ENCODE data around the gene ELMO1.

Gene ELMO1

DNA sequence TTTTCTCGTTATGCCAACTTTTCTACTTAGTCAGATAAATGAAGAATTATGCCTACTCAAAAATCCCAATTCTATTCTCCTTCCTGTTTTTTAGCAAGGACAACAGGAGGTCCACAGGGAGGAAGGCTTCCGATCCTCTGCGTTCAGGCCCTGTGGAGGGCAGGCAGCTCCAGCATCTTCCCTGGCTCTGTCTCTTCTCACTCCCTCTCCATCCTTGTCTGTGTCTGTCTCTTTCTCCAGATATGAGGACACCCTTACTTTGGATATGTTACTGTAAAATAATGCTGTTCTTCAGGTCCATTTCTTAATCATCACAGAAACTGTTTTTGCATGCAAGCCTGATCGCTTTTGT lies 166.6 kb downstream of the ELMO1 start:
- DNase-seq (ENCODE audit: low read depth in 1 of 2, low spot score in 1 of 2): no peak

DNA sequence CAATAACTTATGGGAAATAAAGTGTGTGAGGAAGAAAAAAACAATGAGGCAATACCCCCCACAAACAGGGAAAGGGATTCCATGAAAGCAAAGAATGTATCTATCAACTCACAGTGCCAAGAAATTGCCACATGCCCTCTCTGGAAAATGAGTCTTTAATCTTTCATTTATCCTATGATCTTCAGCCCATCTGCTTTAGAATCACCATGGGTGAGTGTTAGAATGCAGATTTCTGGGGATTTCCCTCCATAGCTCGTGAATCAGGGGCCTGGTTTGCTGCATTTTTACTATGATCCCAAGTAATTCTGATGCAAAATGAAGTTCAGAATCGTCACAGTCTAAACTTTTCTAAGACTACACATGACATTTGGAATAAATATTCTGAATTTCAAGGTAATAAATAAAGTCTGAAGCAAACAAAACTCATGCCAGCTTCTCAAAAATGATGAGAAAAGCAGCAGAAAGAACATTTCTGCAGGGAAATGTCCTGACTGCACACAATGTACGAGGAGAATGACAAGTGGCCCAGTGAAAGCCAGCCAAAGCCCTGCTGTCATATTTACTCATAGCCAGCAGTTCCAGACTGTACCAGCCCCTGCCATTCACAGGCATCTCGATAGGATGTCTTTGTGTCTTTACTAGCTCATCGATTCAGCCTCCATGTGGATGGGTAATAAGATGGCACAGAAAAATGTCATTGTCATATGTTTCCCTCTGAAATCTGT lies 167.1 kb downstream of the ELMO1 start:
- no peak for DNase-seq (ENCODE audit: low read depth in 1 of 2, low spot score in 1 of 2)

DNA sequence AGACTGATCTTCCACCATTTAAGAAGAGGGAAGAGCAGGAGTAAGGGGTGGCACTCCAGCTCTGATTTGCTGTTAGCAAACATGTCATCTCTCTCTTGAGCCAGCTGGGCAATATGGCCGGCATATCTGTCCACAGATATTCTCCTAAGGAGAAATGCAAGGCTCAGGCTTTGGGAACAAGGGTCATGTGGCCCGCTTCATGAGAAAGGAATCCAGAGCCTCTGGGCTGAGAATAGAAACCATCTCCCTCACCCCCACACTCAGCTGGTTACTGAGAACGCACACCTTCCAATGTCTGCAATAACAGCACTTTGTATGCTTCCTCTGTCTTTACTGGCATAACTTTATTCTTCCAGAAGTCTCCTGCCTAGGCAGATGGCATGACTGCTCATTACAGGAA lies 171.2 kb downstream of the ELMO1 start:
- no peak for DNase-seq (ENCODE audit: low read depth in 1 of 2, low spot score in 1 of 2)

DNA sequence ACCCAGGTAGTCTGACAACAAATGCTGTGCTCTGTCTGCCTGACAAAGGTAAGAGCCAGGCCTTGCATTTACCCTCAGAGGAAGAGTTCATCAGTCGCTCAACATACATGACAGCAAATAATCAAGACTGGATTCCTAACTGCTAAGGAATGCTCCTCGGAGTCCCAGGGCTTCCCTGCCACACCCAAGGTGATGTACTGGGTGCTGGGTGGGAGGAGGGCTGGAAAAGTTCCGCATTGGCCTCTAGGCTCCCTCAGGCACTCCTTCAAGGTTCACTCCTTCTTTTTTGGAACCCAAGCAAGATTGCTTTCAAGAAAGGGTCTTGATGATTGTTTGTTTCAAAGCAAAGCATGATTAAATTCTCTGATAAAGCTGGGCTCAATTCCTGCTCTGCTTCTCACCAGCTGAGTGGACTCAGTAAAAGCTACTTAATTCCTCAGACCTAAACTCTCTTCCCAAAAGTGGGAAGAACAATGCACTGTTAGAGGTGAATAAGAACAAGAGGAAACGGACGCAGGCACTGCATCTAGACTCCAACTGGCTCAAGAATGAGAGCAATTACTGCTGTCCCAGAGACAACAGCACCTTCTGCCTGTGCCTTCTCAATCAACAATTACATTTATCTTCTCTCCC lies 173.5 kb downstream of the ELMO1 start:
- DNase-seq (ENCODE audit: low read depth in 1 of 2, low spot score in 1 of 2): no peak

DNA sequence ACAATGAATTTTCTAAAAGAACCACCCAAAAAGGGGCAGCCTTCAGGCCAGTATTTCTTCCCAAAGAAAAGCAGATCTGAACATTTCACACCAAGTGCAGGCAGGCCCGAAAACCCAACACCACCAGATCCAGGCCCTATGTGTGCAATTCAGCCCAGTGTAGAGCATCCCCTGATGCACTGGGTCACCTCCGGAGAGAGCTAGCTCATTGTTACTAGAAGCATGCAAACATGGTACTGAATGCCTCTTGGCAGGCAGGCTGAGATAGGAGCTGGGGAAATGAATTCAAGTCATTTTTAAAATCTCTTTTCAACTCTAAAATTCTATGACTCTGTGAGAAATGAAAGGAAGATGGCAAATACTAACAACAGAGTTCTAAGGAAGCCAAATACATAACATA lies 174.8 kb downstream of the ELMO1 start:
- no peak for DNase-seq (ENCODE audit: low read depth in 1 of 2, low spot score in 1 of 2)

DNA sequence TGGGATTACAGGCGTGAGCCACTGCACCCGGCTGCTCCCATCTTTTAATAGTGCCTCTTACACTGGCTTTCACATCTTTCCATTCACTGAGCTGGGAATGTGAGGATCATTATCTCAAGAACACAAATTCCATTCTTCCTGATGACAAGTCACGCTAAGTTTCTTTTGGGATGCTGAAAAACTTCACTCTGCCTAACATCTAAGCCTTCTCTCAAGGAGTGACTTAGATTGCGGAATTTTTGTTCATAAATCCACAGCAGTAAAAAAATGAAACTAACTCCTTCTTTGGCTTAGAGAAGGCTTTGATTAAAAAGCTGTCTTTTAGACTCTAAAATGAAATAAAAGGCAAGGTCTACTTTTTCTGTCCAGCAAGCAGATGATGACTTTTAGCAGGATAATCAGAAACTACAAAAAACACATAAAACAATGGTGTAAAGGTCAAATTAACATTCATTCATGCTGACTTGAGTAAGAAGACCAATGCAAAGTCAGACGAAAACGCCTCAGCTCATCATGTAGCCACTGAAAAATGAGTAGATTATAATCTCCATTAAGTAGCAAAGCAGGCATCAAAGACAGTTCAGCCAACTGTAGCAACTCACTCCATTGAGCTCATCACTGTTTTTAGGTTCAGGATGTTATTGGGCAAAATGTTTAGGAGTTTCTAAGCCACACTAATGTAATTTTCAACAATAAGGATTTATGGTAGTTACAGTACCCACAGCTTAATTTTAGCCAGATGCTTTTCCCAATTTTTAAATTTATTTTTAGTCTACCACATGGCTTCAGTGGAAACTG lies 178.8 kb downstream of the ELMO1 start:
- DNase-seq (ENCODE audit: low read depth in 1 of 2, low spot score in 1 of 2): no peak

DNA sequence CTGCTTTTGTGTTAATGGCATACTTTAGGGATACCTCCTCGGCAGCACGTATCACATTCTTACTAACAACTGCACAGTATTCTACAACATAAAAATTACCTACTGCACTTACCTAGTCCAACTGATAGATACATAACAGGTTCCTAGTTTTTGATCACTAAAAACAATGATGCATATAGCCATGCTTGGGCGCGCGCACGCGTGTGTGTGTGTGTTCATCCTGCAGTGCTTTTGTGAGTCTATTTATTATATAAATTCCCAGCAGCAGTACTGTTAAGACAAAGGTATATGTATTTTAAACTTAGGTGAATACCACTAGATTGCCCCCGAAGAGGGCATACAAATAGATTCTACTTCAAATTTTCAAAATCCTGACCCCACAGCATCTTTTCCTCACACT lies 181.4 kb downstream of the ELMO1 start:
- DNase-seq (ENCODE audit: low read depth in 1 of 2, low spot score in 1 of 2): no peak

DNA sequence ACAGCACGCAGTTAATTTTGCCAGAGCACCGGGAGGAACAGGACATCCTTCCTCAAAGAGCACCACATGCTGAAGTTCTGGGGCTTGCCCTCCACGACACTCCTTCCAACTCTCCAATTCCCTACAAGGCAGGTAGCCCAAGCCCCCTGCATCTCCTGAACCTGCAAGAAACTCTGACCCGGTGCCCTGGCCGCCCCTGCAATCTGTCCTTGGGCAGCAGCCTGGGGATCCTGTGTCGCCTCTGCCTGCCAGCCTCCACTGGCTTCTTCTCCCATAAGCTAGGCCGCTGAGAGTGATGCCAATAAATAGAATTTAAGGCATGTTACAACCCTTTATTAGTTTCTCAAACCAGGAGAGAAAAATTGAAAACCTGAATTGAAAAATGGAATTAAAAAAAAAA lies 182.8 kb downstream of the ELMO1 start:
- DNase-seq (ENCODE audit: low read depth in 1 of 2, low spot score in 1 of 2): no peak

DNA sequence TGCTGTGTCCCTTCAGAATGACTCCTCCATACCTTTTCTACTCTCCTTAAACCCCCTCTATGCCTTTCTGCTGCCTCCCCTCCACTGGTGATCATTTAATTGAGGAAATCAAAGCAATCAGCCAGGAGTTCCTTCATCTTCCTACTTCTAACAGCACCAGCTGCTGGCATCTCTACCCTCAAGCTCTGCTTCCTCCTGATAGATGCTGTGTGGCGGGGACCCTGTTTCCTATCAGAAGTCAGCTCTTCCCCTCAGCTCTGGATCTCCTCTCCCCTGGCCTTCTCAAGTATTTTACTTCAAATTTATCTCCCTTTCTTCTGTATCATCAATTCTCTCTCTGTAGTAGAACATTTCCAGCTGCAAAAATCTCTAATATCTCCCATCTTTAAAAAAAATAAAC lies 183.7 kb downstream of the ELMO1 start:
- DNase-seq (ENCODE audit: low read depth in 1 of 2, low spot score in 1 of 2): no peak

DNA sequence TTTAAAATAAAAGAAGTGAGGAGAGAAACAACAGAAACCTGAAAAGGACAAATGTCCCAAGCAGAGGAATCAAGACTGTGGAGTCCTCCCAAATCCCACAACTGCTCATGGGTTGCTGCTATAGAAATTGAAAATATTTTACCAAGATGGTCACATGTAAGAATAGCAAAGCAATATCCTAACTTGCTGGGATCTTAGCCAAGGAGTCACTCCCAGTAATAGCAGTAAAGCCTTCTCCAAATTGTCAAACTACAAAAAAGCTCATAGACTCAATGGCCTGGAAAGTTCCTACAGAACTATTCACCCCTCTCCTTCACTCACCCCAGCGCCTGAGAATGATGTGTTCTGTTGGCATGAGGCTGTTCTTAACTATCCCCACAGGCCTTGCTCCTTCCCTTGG lies 186.5 kb downstream of the ELMO1 start:
- DNase-seq (ENCODE audit: low read depth in 1 of 2, low spot score in 1 of 2): no peak

DNA sequence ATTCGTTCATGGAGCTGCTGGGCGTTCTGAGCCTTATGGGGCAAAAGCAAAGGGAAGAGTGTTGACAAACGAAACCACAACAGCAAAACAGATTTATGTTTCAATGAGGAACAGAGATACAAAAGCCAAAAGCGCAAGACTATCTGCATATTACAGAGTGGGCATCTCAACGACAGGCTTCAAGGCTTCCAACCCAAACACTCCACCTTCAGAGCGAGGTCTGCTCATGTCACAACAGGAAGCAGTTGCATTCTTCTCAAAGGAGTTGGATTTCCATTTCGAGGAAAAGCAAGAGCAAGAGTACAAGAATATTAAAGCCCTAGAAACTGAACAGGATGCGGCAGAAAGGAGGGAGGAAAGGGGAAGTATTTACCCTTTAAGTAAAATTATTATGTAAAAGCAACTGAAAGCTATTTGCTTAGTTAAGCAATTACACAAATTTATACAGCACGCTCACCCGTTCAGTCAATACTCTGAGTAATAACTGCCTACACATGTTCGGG lies 189.3 kb downstream of the ELMO1 start:
- DNase-seq (ENCODE audit: low read depth in 1 of 2, low spot score in 1 of 2): no peak

DNA sequence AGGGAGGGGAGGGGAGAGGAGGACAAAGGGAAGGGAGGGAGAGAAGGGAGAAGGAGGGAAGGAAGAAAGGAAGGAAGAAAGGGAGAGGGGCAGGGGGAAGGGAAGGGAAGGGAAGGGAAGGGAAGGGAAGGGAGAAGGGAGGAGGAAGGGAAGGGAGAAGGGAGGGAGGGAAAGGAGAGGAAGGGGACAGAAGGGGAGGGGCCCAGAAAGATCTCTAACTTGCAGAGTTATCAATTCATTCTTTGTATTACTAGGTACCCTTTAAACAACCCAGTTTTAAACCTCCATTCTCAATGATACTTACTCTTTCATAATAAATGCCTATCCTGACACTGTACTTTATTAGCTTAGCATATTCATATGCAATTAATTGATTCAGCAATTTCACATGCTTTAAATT lies 192.0 kb downstream of the ELMO1 start:
- DNase-seq (ENCODE audit: low read depth in 1 of 2, low spot score in 1 of 2): no peak

DNA sequence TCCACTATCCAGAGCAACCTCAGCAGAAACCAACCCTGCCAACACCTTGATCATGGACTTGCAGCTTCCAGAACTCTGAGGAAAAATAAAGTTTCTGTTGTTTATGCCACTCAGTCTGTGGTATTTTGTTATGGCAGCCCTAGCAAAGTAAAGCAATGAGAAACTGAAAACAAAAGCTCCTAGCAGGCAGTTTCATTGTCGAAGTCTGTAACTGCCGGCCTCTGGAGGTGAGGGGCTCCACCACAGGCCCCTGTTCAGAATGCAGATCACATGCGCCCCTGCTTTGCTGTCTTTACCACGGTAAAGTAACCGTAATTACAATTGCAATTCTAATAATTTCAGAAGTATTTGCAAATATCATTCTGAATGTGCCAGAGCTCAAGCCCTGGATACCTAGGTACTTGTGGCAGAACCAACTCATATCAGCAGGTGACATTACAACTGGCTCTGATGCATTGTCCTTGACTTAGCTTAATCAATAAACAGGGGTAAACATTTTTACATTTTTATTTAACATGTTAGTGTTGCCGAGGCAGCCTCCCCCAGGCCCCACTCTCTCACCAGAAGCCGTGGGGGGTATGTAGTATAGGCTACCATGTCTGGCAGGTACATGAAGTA lies 193.2 kb downstream of the ELMO1 start:
- no peak for DNase-seq (ENCODE audit: low read depth in 1 of 2, low spot score in 1 of 2)

DNA sequence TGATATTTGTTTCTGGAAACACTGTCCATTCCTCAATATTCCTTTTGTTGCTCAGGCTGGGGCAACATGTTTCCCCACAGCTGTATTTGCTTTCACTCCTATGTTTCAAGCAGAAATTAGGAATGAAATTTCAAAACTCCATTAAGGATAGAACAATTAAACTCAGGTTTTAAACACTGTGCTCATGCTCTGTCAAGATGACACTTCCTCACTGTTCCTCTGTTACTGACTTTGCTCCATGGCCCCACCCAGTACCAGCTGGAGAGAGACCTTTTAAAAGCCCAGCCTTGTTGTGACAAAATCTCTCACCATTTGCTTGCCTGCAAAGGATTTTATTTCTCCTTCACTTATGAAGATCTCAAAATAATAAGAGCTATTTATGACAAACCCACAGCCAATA lies 197.4 kb downstream of the ELMO1 start:
- DNase-seq (ENCODE audit: low read depth in 1 of 2, low spot score in 1 of 2): no peak

DNA sequence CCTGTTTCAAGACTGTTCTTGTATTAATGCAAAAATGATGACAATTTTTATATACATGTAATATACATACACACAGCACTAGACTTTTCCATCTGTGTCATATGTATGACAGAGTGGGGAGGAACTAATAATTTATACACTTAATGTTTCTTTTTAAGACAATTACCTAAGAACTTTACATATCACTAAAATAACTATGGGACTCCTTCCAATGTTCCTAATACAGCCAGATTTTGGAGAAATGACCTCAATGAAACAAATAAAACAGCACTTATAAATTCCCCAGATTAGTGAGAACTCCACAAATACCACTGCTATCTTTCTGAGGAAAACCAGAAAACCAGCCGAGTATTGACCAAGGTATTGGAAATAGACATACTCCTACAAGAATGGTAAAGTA lies 199.4 kb downstream of the ELMO1 start:
- no peak for DNase-seq (ENCODE audit: low read depth in 1 of 2, low spot score in 1 of 2)

DNA sequence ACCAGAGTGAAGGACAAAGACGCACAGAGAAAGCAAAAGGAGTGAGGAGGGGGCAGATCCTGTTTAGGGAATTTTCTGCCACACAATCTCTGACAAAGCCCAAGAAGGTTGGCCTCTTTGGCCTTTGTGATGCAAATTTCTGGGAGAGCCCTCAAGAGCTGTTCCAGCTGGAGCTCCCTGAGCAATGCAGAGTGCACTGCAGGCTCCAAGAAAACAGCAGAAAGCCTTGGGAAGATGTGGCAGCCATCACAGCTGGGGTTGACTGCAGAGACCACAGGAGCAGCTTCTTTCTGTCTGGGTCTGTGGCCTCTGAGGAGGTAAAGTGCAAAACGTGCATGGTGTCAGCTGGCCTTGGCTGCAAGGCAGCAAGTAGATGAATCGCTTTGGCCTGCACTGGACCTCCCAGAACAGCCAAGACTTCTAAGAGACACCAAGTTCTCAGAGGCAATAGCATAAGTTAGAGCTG lies 200.2 kb downstream of the ELMO1 start:
- DNase-seq (ENCODE audit: low read depth in 1 of 2, low spot score in 1 of 2): no peak

DNA sequence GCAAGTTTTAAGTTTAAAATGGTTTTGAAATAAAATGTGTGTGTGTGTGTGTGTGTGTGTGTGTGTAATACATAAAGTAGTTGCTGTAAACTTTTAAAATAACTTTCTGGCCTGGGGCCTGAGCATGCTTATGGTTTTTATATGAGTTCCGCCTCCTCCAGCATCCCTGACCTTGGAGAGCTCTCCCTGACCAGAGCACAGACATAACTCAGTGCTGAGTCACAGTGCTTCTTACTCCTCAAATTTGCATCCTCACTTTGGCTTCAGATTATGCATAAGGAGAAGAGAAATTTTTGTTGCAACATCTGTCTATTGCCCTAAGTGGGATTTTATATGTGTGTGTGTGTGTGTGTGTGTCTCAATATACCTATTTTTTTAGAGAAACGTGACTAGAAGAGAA lies 200.8 kb downstream of the ELMO1 start:
- DNase-seq (ENCODE audit: low read depth in 1 of 2, low spot score in 1 of 2): no peak

DNA sequence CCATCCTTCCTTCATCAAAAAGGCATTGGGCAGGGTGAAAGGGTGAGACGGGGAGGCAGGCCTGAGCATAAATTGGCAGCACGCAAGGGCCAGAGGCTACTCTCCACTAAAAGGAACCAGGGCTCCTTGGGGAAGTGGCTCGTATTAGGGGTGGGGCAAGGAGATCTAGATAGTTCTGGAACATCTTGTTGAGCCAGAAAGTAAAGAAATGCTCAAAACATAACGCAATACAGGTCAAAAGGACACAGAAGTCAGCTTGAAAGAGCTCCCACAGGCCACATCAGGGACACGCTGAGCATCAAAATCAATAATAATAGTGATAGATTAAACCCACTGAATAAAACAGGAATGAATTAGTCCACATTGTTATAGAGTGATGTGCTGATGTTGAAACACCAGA lies 203.1 kb downstream of the ELMO1 start:
- DNase-seq (ENCODE audit: low read depth in 1 of 2, low spot score in 1 of 2): no peak

DNA sequence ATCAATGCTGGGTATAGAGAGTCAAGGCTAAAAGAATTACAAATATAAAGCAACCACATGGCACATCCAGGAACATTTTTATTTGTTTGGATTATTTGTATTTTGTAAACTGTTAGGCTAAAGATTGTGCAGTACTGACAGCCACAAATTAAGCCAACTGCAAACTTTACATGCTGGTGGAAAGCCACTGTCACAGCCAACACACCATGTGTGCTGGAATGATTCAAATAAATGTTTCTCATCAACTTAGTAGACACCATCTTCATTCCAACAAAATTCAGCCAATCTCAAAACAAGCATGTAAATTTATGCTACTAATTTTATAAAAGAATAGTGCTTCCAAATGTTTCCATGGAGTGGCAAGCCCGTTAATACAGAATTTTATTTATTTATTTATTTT lies 211.8 kb downstream of the ELMO1 start:
- DNase-seq (ENCODE audit: low read depth in 1 of 2, low spot score in 1 of 2): no peak

DNA sequence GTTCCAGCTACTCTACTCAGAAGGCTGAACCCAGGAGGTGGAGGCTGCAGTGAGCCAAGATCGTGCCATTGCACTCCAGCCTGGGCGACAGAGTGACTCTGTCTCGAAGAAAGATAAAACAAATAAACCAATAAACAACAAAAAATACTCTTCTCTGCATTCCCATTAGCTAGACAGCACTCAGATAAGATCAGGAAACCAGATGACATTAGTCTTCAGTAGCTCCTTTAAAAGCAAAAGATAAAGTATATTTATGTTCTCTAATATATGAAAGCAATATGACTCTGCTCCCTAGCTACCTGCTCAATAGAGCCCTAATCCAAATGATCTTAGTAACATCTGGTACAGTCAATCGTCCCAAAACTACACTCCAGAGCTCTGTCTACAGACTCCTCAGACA lies 212.9 kb downstream of the ELMO1 start:
- no peak for DNase-seq (ENCODE audit: low read depth in 1 of 2, low spot score in 1 of 2)

DNA sequence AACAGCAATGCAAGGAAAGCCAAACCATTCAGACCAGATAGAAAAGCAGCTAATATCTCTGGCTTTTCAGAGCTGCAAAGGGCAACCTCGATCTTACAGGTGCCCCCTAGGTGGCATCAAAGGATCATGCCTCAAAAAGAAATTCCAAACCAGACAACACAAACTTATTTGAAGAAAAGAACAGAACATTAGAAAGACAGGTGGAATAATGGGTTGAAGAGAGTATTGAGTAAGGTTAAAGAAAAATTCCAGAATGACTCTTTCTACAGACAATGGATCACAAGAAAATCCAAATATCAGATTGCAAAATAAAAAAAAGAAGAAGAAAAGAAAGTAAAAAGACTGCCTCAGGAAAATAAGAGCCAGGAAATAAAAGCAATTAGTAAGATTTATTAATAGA lies 213.7 kb downstream of the ELMO1 start:
- no peak for DNase-seq (ENCODE audit: low read depth in 1 of 2, low spot score in 1 of 2)

DNA sequence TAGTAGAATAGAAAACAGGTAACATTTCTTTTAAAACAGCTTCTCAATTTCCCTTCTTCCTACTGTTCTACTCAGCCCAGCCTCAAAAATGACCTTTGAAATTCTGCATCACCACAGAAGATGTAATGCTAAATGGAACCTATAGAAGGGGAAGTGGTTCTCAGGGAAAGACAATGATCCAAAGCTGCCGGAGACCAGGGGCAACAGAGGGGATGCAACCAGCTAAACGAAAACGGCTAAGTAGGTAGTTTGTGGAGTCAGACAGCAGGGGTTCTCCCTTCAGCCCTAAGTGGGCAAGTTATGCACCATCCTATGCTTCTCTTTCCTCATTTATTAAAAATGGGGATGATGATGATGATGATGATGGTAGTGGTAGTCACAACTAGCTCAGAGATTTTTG lies 214.3 kb downstream of the ELMO1 start:
- DNase-seq (ENCODE audit: low read depth in 1 of 2, low spot score in 1 of 2): no peak

All from stimulated activated CD4-positive, alpha-beta T cell treated with anti-CD3 and anti-CD28 coated beads, Interleukin-15, amount 100 ng/mL, for 1 hour (primary cell).